Trophoblast cell (in vitro differentiated cells and primary cell): ENCODE results near the gene FJX1. TPM values are rescaled to one million over a fixed set of nuclear protein-coding genes. Genes with fewer than 3 reads are reported as not detected.

Experiments used
- DNase-seq, 2 donors: peaks; one replicate each; pipeline ENCODE4 v3.0.0-alpha.2; 2016
- H2AFZ ChIP-seq: 2 replicates; pipeline ENCODE4 v1.6.1; 2013; ENCODE audit warnings: low read length, moderate library complexity, mild to moderate bottlenecking; ENCODE audit not compliant: insufficient read depth, poor library complexity
- H2AK5ac ChIP-seq: 2 replicates; pipeline ENCODE4 v1.6.1; 2013; ENCODE audit warnings: mild to moderate bottlenecking, low read length
- H2BK120ac ChIP-seq: 2 replicates; pipeline ENCODE4 v1.6.1; 2013; ENCODE audit warnings: low read length, mild to moderate bottlenecking, moderate library complexity; ENCODE audit not compliant: insufficient read depth, poor library complexity
- H2BK12ac ChIP-seq: 2 replicates; pipeline ENCODE4 v1.6.1; 2013; ENCODE audit warnings: mild to moderate bottlenecking, low read length, moderate library complexity
- H2BK5ac ChIP-seq: 2 replicates; pipeline ENCODE4 v1.6.1; 2013; ENCODE audit warnings: low read length, low read depth, moderate library complexity, mild to moderate bottlenecking; ENCODE audit not compliant: poor library complexity
- H3K14ac ChIP-seq: 2 replicates; pipeline ENCODE4 v1.6.1; 2013; ENCODE audit warnings: mild to moderate bottlenecking, low read length
- H3K18ac ChIP-seq: 2 replicates; pipeline ENCODE4 v1.6.1; 2013; ENCODE audit warnings: mild to moderate bottlenecking, low read length
- H3K23ac ChIP-seq: 2 replicates; pipeline ENCODE4 v1.6.1; 2013; ENCODE audit warnings: low read length
- H3K27ac ChIP-seq: 2 replicates; pipeline ENCODE4 v1.5.1; 2013; ENCODE audit warnings: low read depth, mild to moderate bottlenecking, inconsistent platforms, low read length, moderate library complexity
- H3K27me3 ChIP-seq: 2 replicates; pipeline ENCODE4 v1.6.1; 2013; ENCODE audit warnings: inconsistent platforms, mild to moderate bottlenecking, low read length, moderate library complexity; ENCODE audit not compliant: insufficient read depth
- H3K36me3 ChIP-seq, 2 experiments: 1 replicate in 1 of 2; 2 replicates in 1 of 2; pipeline ENCODE4 v1.6.1; 2013; ENCODE audit warnings: low read length in 2 of 2, mild to moderate bottlenecking in 2 of 2, moderate library complexity in 1 of 2; ENCODE audit not compliant: insufficient read depth in 2 of 2, control insufficient read depth in 1 of 2
- H3K4ac ChIP-seq: 2 replicates; pipeline ENCODE4 v1.6.1; 2013; ENCODE audit warnings: low read depth, mild to moderate bottlenecking, low read length, moderate library complexity
- H3K4me1 ChIP-seq, 2 experiments: 1 replicate in 1 of 2; 2 replicates in 1 of 2; pipeline ENCODE4 v1.6.1; 2013; ENCODE audit warnings: low read length in 2 of 2, mild to moderate bottlenecking in 2 of 2, moderate library complexity in 1 of 2; ENCODE audit not compliant: insufficient read depth in 2 of 2, control insufficient read depth in 1 of 2
- H3K4me2 ChIP-seq: 2 replicates; pipeline ENCODE4 v1.6.1; 2013; ENCODE audit warnings: inconsistent platforms, mild to moderate bottlenecking, low read length, moderate library complexity
- H3K4me3 ChIP-seq: 2 replicates; pipeline ENCODE4 v1.5.1; 2013; ENCODE audit warnings: mild to moderate bottlenecking, low read depth, low read length, inconsistent platforms
- H3K79me1 ChIP-seq: one replicate; pipeline ENCODE4 v1.6.1; 2013; ENCODE audit warnings: low read length
- H3K79me2 ChIP-seq: 2 replicates; pipeline ENCODE4 v1.6.1; 2013; ENCODE audit warnings: low read length, mild to moderate bottlenecking; ENCODE audit not compliant: control insufficient read depth, insufficient read depth, poor library complexity
- H3K9ac ChIP-seq: 2 replicates; pipeline ENCODE4 v1.6.1; 2013; ENCODE audit warnings: mild to moderate bottlenecking, low read length
- H3K9me3 ChIP-seq: 2 replicates; pipeline ENCODE4 v1.6.1; 2013; ENCODE audit warnings: low read depth, mild to moderate bottlenecking, control low read depth, inconsistent platforms, low read length; ENCODE audit not compliant: insufficient read depth
- H4K12ac ChIP-seq: 2 replicates; pipeline ENCODE4 v1.6.1; 2013; ENCODE audit warnings: low read depth, mild to moderate bottlenecking, low read length, moderate library complexity
- H4K8ac ChIP-seq: 2 replicates; pipeline ENCODE4 v1.6.1; 2013; ENCODE audit warnings: low read depth, mild to moderate bottlenecking, low read length, moderate library complexity
- H4K91ac ChIP-seq: one replicate; pipeline ENCODE4 v1.6.1; 2013; ENCODE audit warnings: low read depth, mild to moderate bottlenecking, low read length, moderate library complexity
- WGBS: extraction: QIAGEN DNeasy Blood & Tissue Kit; methylation state at CpG from one replicate; pipeline ENCODE4 v1.1.7; 2013; ENCODE audit warnings: missing lambda C conversion rate; ENCODE audit not compliant: insufficient read length, insufficient coverage; ENCODE audit errors: extremely low coverage; 5-methylcytosine and 5-hydroxymethylcytosine counted together
- polyA plus RNA-seq: library from polyadenylated mRNA; stranded (reverse); fragments of 200-250 nt; gene quantifications from 2 replicates; pipeline ENCODE4 v1.2.3, GENCODE V29; 2013

FJX1 gene
- 19.3 and 21.1 TPM in 2 replicates for polyA plus RNA-seq

- peak within 1 kb of the TSS; percentile 86 for H3K18ac ChIP-seq
- peak within 1 kb of the TSS; percentile 95 for H3K9ac ChIP-seq
- peak within 1 kb of the TSS; percentile 89 for H3K4me2 ChIP-seq
- no peaks in the 10 kb centered on the region for H3K9me3 ChIP-seq
- H3K27ac ChIP-seq: peak within 1 kb of the TSS; percentile 90
- H4K91ac ChIP-seq: peak within 1 kb of the TSS; percentile 94
- peak within 1 kb of the TSS; percentile 91 for H3K14ac ChIP-seq
- peaks cover 18% of the 10 kb centered on the region for H3K79me2 ChIP-seq
- peak within 1 kb of the TSS; percentile 27 for H2BK12ac ChIP-seq
- H3K4me1 ChIP-seq: peaks cover 3 to 7% of the 10 kb centered on the region in 2 experiments
- H3K36me3 ChIP-seq: no peaks in the 10 kb centered on the region
- peak within 1 kb of the TSS; percentile 94 for H3K4me3 ChIP-seq
- peak within 1 kb of the TSS; percentile 58 for H4K12ac ChIP-seq
- H2AK5ac ChIP-seq: peak within 1 kb of the TSS; percentile 56
- no peak within 1 kb of the TSS for H3K23ac ChIP-seq
- no peaks in the 10 kb centered on the region for H3K27me3 ChIP-seq
- peak; percentile 52 to 73 for DNase-seq
- peak within 1 kb of the TSS; percentile 10 for H3K4ac ChIP-seq
- H2AFZ ChIP-seq: peak within 1 kb of the TSS; percentile 67
- WGBS: no CpG with 5 or more reads among the region's 57 CpGs
- H2BK120ac ChIP-seq: peak within 1 kb of the TSS; percentile 89
- peak within 1 kb of the TSS; percentile 93 for H2BK5ac ChIP-seq
- H3K79me1 ChIP-seq: peaks cover 31% of the 10 kb centered on the region
- H4K8ac ChIP-seq: peak within 1 kb of the TSS; percentile 79
These were observed at the start of gene FJX1 for GRCh38 chr11:35617687-35618496. Gene FJX1, plus strand, starts transcription at chr11:35618460. Its CDS starts 177 bp downstream, at chr11:35618637.

- no peaks in the 10 kb centered on the region for H3K27me3 ChIP-seq
- H3K9ac ChIP-seq: no peak overlapping the region
- peaks cover 5 to 7% of the 10 kb centered on the region in 2 experiments for H3K4me1 ChIP-seq
- no peak overlapping the region for H3K18ac ChIP-seq
- H2BK120ac ChIP-seq: no peak overlapping the region
- no peak overlapping the region for H3K14ac ChIP-seq
- no peaks in the 10 kb centered on the region for H3K36me3 ChIP-seq
- H3K79me2 ChIP-seq: no peaks in the 10 kb centered on the region
- WGBS: no CpG with 5 or more reads among the region's 3 CpGs
- no peak overlapping the region for H2BK12ac ChIP-seq
- no peaks in the 10 kb centered on the region for H3K79me1 ChIP-seq
- no peak overlapping the region for H3K23ac ChIP-seq
- H3K9me3 ChIP-seq: peaks cover 2% of the 10 kb centered on the region
- no peak overlapping the region for H4K8ac ChIP-seq
- H3K4me3 ChIP-seq: no peak overlapping the region
- no peak overlapping the region for H2BK5ac ChIP-seq
- no peak overlapping the region for H3K27ac ChIP-seq
- no peak overlapping the region for H3K4me2 ChIP-seq
- H2AK5ac ChIP-seq: no peak overlapping the region
- peak in 1 of 2 donors; percentile 40 for DNase-seq
- H4K91ac ChIP-seq: no peak overlapping the region
- H3K4ac ChIP-seq: no peak overlapping the region
- no peak overlapping the region for H4K12ac ChIP-seq
- H2AFZ ChIP-seq: no peak overlapping the region
These were observed 46.6 kb upstream of the FJX1 start for GRCh38 chr11:35571696-35572095.

- H2BK5ac ChIP-seq: no peak overlapping the region
- DNase-seq: peak; percentile 10 to 55
- H2AK5ac ChIP-seq: no peak overlapping the region
- H3K9ac ChIP-seq: no peak overlapping the region
- no peak overlapping the region for H3K23ac ChIP-seq
- H3K14ac ChIP-seq: no peak overlapping the region
- no peak overlapping the region for H3K4ac ChIP-seq
- no peak overlapping the region for H2BK12ac ChIP-seq
- H3K27ac ChIP-seq: no peak overlapping the region
- H4K8ac ChIP-seq: no peak overlapping the region
- no peaks in the 10 kb centered on the region for H3K79me2 ChIP-seq
- WGBS: no CpG with 5 or more reads among the region's 7 CpGs
- H3K4me2 ChIP-seq: no peak overlapping the region
- H4K12ac ChIP-seq: no peak overlapping the region
- H4K91ac ChIP-seq: no peak overlapping the region
- H3K18ac ChIP-seq: no peak overlapping the region
- no peak overlapping the region for H2AFZ ChIP-seq
- no peaks in the 10 kb centered on the region for H3K36me3 ChIP-seq
- no peaks in the 10 kb centered on the region for H3K79me1 ChIP-seq
- H3K4me1 ChIP-seq: peaks cover 2 to 3% of the 10 kb centered on the region in 2 experiments
- no peaks in the 10 kb centered on the region for H3K27me3 ChIP-seq
- peaks cover 2% of the 10 kb centered on the region for H3K9me3 ChIP-seq
- H2BK120ac ChIP-seq: no peak overlapping the region
- no peak overlapping the region for H3K4me3 ChIP-seq
These were observed 38.5 kb upstream of the FJX1 start for GRCh38 chr11:35579557-35580396.

- H3K27ac ChIP-seq: no peak overlapping the region
- no peak overlapping the region for H4K91ac ChIP-seq
These were observed 37.9 kb upstream of the FJX1 start for GRCh38 chr11:35580397-35580781.

More at GRCh38 chr11:35580397-35580781, 37.9 kb upstream of the FJX1 start:
- no peak overlapping the region for H2AFZ ChIP-seq
- H2BK12ac ChIP-seq: no peak overlapping the region
- H2AK5ac ChIP-seq: no peak overlapping the region
- H3K4ac ChIP-seq: no peak overlapping the region
- H3K23ac ChIP-seq: no peak overlapping the region
- H4K12ac ChIP-seq: no peak overlapping the region
- WGBS: no CpG with 5 or more reads among the region's 2 CpGs
- no peaks in the 10 kb centered on the region for H3K27me3 ChIP-seq
- no peak overlapping the region for H3K18ac ChIP-seq
- H3K79me1 ChIP-seq: no peaks in the 10 kb centered on the region
- H3K4me2 ChIP-seq: no peak overlapping the region
- peaks cover 2% of the 10 kb centered on the region for H3K9me3 ChIP-seq
- H2BK5ac ChIP-seq: no peak overlapping the region
- H3K4me3 ChIP-seq: no peak overlapping the region
- H2BK120ac ChIP-seq: no peak overlapping the region
- no peak for DNase-seq
- no peak overlapping the region for H3K9ac ChIP-seq
- no peaks in the 10 kb centered on the region for H3K79me2 ChIP-seq
- peaks cover 2 to 3% of the 10 kb centered on the region in 2 experiments for H3K4me1 ChIP-seq
- no peak overlapping the region for H4K8ac ChIP-seq
- H3K14ac ChIP-seq: no peak overlapping the region
- no peaks in the 10 kb centered on the region for H3K36me3 ChIP-seq
